ENCODE results near the gene MCFD2.

DNA sequence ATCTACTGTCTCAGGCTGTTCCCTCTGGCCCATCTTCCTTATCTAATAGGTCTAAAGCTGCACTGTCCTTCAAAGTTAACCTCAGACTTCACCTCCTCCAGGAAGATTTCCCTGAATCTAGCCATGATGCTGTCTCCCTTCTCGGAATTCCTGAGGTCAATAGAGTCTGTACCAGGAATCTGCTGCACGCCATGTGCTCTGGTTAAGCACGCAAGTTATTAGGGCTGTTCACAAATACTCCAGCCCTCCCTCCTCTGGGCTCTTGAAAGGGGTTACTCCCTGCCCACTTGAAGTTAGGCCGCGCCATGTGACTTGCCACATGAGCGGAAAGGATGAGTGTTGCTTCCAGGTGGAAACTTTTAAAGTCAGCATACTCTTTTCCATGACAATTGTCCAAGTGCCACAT, 43.6 kb downstream of the MCFD2 start:
- TF ChIP-seq CTCF (IDR thresholded peaks at IDR 0.05) (no peak), TCF7L2 (IDR thresholded peaks at IDR 0.05; ENCODE audit: low read depth, low read length) (no peak), POLR2AphosphoS5 (IDR thresholded peaks at IDR 0.05; ENCODE audit: low read depth, low read length) (no peak), REST (IDR thresholded peaks at IDR 0.05; ENCODE audit: insufficient read depth in 1 of 2, low read depth in 2 of 2, low read length in 1 of 2) (no peak)
